Gastroesophageal sphincter (tissue), 4 donors: ENCODE measurements around the gene SLC28A2. TPM values are rescaled to one million over a fixed set of nuclear protein-coding genes. Genes with fewer than 3 reads are reported as not detected.

Experiments
- ATAC-seq: fragments of 150-250 bp; one replicate; pipeline ENCODE4 v1.9.1; 2016; ENCODE audit warnings: mild to moderate bottlenecking, moderate library complexity
- H3K27ac ChIP-seq, 4 donors: fragments of 200-600 bp; sonication (generic) in 3 of 4; 1 replicate in 3 of 4; 2 replicates in 1 of 4; pipeline ENCODE4 v1.5.1; 2016 to 2019
- H3K27me3 ChIP-seq: fragments of 200-600 bp; sonication (generic); one replicate; pipeline ENCODE4 v1.5.1; 2019
- H3K36me3 ChIP-seq, 2 donors: fragments of 200-600 bp; sonication (generic); one replicate each; pipeline ENCODE4 v1.5.1; 2019; ENCODE audit warnings: control low read depth in 1 of 2
- H3K4me1 ChIP-seq, 3 donors: fragments of 200-600 bp; sonication (generic); 1 replicate in 2 of 3; 2 replicates in 1 of 3; pipeline ENCODE4 v1.5.1; 2016 to 2019; ENCODE audit warnings: control low read depth in 2 of 3
- H3K4me3 ChIP-seq, 2 donors: fragments of 200-600 bp; sonication (generic); one replicate each; pipeline ENCODE4 v1.5.1; 2019; ENCODE audit warnings: mild to moderate bottlenecking in 1 of 2, moderate library complexity in 1 of 2
- H3K9me3 ChIP-seq, 3 donors: fragments of 200-600 bp; sonication (generic); one replicate each; pipeline ENCODE4 v1.5.1; 2017 to 2019; ENCODE audit warnings: control low read depth in 2 of 3
- EP300 ChIP-seq: sonication (generic); formaldehyde crosslinking; IDR thresholded peaks from one replicate; pipeline ENCODE4 v1.6.1; 2017; ENCODE audit warnings: antibody characterized with exemption, mild to moderate bottlenecking
- POLR2A ChIP-seq, 2 donors: fragments of 450-650 bp; IDR thresholded peaks; one replicate each; pipeline ENCODE4 v1.6.1; 2017; ENCODE audit warnings: antibody characterized with exemption in 2 of 2, mild to moderate bottlenecking in 2 of 2, moderate library complexity in 1 of 2
- POLR2AphosphoS5 ChIP-seq: sonication (generic); formaldehyde crosslinking; IDR thresholded peaks from one replicate; pipeline ENCODE4 v1.6.1; 2017; ENCODE audit warnings: antibody characterized with exemption
- WGBS, 2 donors: methylation state at CpG; one replicate each; pipeline ENCODE4 v1.1.5; 2018; ENCODE audit warnings: low coverage in 1 of 2; 5-methylcytosine and 5-hydroxymethylcytosine counted together
- total RNA-seq, 4 donors: library from RNA; depleted of rRNA; stranded (reverse); fragments of >200 nt; gene quantifications; one replicate each; pipeline ENCODE4 v1.1.0, GENCODE V29; 2016
- TF ChIP-seq, protein P1 (sequence below), 4 experiments: fragments of 200-600 bp in 2 of 4; fragments of 450-650 bp in 2 of 4; sonication (generic) in 1 of 4; IDR thresholded peaks; one replicate each; pipeline ENCODE4 v1.5.1; 2017 to 2019; ENCODE audit warnings: antibody characterized with exemption in 4 of 4, mild to moderate bottlenecking in 2 of 4, moderate library complexity in 2 of 4

Gene SLC28A2, protein sequence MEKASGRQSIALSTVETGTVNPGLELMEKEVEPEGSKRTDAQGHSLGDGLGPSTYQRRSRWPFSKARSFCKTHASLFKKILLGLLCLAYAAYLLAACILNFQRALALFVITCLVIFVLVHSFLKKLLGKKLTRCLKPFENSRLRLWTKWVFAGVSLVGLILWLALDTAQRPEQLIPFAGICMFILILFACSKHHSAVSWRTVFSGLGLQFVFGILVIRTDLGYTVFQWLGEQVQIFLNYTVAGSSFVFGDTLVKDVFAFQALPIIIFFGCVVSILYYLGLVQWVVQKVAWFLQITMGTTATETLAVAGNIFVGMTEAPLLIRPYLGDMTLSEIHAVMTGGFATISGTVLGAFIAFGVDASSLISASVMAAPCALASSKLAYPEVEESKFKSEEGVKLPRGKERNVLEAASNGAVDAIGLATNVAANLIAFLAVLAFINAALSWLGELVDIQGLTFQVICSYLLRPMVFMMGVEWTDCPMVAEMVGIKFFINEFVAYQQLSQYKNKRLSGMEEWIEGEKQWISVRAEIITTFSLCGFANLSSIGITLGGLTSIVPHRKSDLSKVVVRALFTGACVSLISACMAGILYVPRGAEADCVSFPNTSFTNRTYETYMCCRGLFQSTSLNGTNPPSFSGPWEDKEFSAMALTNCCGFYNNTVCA
- total RNA-seq, result not detected

DNA sequence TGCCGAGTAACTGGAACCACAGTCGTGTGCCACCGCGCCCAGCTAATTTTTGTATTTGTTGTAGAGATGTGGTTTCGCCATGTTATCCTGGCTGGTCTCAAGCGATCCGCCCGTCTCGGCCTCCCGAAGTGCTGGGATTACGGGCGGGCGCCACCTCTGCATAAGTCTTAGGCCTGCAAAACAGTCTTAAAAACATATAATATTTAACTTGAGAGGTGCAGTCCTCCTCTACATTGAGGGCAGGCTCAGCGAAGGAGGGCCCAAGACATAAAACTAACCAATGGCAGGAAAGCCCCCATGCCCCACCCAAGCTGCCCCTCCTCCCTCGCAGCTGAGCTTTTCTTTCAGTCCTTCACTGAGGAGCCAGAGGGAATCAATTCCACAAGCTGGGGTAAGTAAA, at the start of gene SLC28A2:
TSS of gene SLC28A2 (plus strand) at position 347 of the 400 bp plus-strand sequence. CDS start 982 bp downstream, outside the sequence.
- TF ChIP-seq, protein P1, sequence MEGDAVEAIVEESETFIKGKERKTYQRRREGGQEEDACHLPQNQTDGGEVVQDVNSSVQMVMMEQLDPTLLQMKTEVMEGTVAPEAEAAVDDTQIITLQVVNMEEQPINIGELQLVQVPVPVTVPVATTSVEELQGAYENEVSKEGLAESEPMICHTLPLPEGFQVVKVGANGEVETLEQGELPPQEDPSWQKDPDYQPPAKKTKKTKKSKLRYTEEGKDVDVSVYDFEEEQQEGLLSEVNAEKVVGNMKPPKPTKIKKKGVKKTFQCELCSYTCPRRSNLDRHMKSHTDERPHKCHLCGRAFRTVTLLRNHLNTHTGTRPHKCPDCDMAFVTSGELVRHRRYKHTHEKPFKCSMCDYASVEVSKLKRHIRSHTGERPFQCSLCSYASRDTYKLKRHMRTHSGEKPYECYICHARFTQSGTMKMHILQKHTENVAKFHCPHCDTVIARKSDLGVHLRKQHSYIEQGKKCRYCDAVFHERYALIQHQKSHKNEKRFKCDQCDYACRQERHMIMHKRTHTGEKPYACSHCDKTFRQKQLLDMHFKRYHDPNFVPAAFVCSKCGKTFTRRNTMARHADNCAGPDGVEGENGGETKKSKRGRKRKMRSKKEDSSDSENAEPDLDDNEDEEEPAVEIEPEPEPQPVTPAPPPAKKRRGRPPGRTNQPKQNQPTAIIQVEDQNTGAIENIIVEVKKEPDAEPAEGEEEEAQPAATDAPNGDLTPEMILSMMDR (IDR thresholded peaks at IDR 0.05), result no peak
- no peak for TF ChIP-seq POLR2A (IDR thresholded peaks at IDR 0.05)
- no peak for TF ChIP-seq POLR2AphosphoS5
- TF ChIP-seq EP300, result no peak
- Histone ChIP-seq H3K4me1 (no peaks in the 10 kb centered on the region), H3K27ac (no peak within 1 kb of the TSS), H3K9me3 (no peaks in the 10 kb centered on the region), H3K36me3 (no peaks in the 10 kb centered on the region), H3K4me3 (no peak within 1 kb of the TSS), H3K27me3 (no peaks in the 10 kb centered on the region)
- no peak for ATAC-seq
- WGBS, 2 donors, result 92 to 100% methylated on average over 1 to 4 of the region's 15 CpGs

DNA sequence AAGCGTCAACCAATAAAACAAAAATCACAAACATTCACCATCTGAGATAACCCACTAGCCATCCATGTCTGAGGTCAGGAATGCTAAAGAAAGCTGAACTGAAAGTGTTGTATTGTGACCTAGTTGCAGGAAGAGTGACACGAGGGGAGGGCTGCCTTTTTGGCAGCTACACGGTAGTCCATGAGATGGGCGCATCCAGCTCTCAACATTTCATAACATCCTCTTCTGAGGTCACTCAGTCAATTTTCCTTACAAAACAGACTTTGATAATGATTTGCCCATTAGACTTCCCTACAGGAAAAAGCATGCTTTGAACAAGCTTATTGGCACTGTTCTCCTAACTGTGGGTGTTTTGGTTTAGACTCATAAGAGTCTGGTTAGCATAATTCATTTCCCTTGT, 48.9 kb upstream of the SLC28A2 start:
- H3K27ac ChIP-seq, result no peak overlapping the region
- ATAC-seq, result no peak
- no peaks in the 10 kb centered on the region for H3K36me3 ChIP-seq
- H3K9me3 ChIP-seq, result no peaks in the 10 kb centered on the region
- H3K4me3 ChIP-seq, result no peak overlapping the region
- peaks cover 0 to 20% (median 0%) of the 10 kb centered on the region in 3 donors for H3K4me1 ChIP-seq
- TF ChIP-seq, protein P1 (IDR thresholded peaks at IDR 0.05), result no peak
- TF ChIP-seq POLR2AphosphoS5, result no peak
- no peak for TF ChIP-seq POLR2A (IDR thresholded peaks at IDR 0.05)
- TF ChIP-seq EP300, result no peak
- 50 to 55% methylated on average over 3 to 4 of the region's 4 CpGs for WGBS, 2 donors
- H3K27me3 ChIP-seq, result no peaks in the 10 kb centered on the region

DNA sequence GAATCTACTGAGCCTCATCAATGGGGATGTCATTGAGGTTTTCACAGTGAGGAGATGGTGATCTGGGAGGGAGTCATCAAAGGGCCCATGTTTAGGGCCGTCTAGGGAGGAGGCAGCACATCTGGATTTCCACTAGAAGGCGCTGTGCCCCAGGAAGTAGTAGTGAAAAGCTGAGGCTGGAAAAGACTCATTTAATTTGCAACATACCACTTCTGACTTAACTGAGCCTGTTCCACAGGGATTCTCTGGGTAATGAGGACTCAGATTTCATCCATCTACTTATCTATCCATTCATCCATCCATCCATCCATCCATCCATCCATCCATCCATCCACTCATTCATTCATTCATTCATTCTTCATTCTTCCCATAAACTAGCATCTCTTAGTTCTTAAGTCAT, 46.8 kb upstream of the SLC28A2 start:
- no peak for TF ChIP-seq POLR2AphosphoS5
- TF ChIP-seq, protein P1 (IDR thresholded peaks at IDR 0.05), result peak; percentile 37 to 64 (median 48)
- H3K27ac ChIP-seq, result no peak overlapping the region
- ATAC-seq, result no peak
- H3K4me1 ChIP-seq, result peaks cover 0 to 9% (median 0%) of the 10 kb centered on the region in 3 donors
- no peaks in the 10 kb centered on the region for H3K9me3 ChIP-seq
- H3K27me3 ChIP-seq, result peaks cover 4% of the 10 kb centered on the region
- 0% methylated on average over 2 of the region's 2 CpGs for WGBS, 2 donors
- H3K4me3 ChIP-seq, result no peak overlapping the region
- H3K36me3 ChIP-seq, result no peaks in the 10 kb centered on the region

DNA sequence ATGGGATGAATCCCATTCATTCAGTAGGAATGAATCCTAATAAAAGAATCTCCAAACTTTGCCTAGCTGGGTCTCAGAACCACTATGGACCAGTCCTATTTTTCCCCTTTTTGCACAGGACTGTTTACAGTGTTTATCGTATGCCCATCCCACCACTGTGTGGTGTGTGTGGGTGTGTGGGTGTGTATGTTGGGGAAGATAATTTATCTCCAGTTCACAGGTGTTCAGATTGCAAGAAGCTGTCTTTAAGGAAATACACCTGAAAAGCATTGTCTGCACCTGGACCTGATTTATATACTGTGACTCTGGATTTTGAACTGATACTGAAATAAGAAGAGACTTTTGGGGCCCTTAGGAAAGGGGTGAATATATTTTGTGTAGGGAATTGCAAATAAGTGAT, 39.5 kb upstream of the SLC28A2 start:
- ATAC-seq, result no peak
- Histone ChIP-seq H3K27me3 (peaks cover 15% of the 10 kb centered on the region), H3K36me3 (no peaks in the 10 kb centered on the region), H3K4me1 (no peaks in the 10 kb centered on the region), H3K27ac (no peak overlapping the region), H3K9me3 (no peaks in the 10 kb centered on the region), H3K4me3 (no peak overlapping the region)
- TF ChIP-seq, protein P1 (IDR thresholded peaks at IDR 0.05), result no peak
- TF ChIP-seq EP300, result no peak
- TF ChIP-seq POLR2A (IDR thresholded peaks at IDR 0.05), result no peak
- TF ChIP-seq POLR2AphosphoS5, result no peak
- 86 to 89% methylated on average over 1 of the region's 1 CpG for WGBS, 2 donors
